HAP-1 (cell line): ENCODE results near the gene HSFX2.
"Not testable (repeated sequence)": the region's sequence is repeated elsewhere in the genome, so short reads cannot be mapped to it uniquely, and the experiment has no call there.

Experiments
- DNase-seq, 2 experiments: peaks; one replicate each; pipeline ENCODE4 v3.0.0-alpha.2; 2016 to 2020; ENCODE audit warnings: low spot score in 2 of 2
- H3K27me3 ChIP-seq: fragments of 250-450 bp; sonication (Bioruptor Pico); 2 replicates; pipeline ENCODE4 v1.5.1; 2020; ENCODE audit warnings: low read depth, mild to moderate bottlenecking, moderate library complexity
- H3K36me3 ChIP-seq: fragments of 250-450 bp; sonication (Bioruptor Pico); replicated peaks from 2 replicates; pipeline ENCODE4 v1.5.1; 2020; ENCODE audit warnings: mild to moderate bottlenecking
- H3K4me1 ChIP-seq: fragments of 250-450 bp; sonication (Bioruptor Pico); 2 replicates; pipeline ENCODE4 v1.5.1; 2020; ENCODE audit warnings: mild to moderate bottlenecking
- H3K4me3 ChIP-seq: fragments of 250-450 bp; sonication (Bioruptor Pico); 2 replicates; pipeline ENCODE4 v1.5.1; 2020; ENCODE audit warnings: mild to moderate bottlenecking, moderate library complexity
- H3K9me3 ChIP-seq: fragments of 250-450 bp; sonication (Bioruptor Pico); 2 replicates; pipeline ENCODE4 v1.5.1; 2020; ENCODE audit warnings: mild to moderate bottlenecking, moderate library complexity
- in situ Hi-C: fragments of 300-500 bp; cut with MboI; formaldehyde crosslinking; loops from 3 replicates; pipeline ENCODE4 v1.14.3; 2020; ENCODE audit warnings: low sequenced_read_pairs, inconsistent platforms, mixed read lengths

Gene HSFX2

GRCh38 chrX:149571770-149572169, 23.3 kb downstream of the HSFX2 start:
- Histone ChIP-seq H3K4me3 (no peak overlapping the region), H3K27me3 (no peaks in the 10 kb centered on the region), H3K4me1 (peaks cover 16% of the 10 kb centered on the region), H3K9me3 (no peaks in the 10 kb centered on the region), H3K36me3 (no peaks in the 10 kb centered on the region)
- peak; percentile 28 to 70 for DNase-seq
- in situ Hi-C loops = no loop called here

DNA sequence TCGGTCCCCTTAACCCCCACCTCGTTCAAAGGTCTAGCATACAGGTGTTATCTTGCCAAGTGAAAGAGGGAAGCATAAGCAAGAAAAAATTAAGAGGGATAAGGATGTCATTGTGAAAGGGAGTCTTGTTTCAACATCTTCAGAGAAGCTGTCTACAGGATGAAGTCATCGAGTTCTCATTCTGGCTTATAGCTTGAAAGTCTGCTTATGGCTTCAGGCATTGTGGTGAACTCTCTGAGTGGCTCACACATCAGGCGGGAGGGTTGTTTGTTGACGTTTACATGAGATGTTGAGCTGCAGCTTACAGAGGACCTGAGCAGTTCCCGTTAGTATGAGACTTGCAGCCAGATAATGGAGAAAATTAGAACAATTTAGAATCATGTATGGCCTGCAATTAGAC, 24.4 kb downstream of the HSFX2 start:
- DNase-seq = no peak
- in situ Hi-C loops = no loop called here
- peaks cover 16% of the 10 kb centered on the region for H3K4me1 ChIP-seq
- no peak overlapping the region for H3K4me3 ChIP-seq
- H3K27me3 ChIP-seq = no peaks in the 10 kb centered on the region
- H3K9me3 ChIP-seq = no peaks in the 10 kb centered on the region
- H3K36me3 ChIP-seq = no peaks in the 10 kb centered on the region

- H3K9me3 ChIP-seq = no peaks in the 10 kb centered on the region
- peaks cover 16% of the 10 kb centered on the region for H3K4me1 ChIP-seq
- in situ Hi-C loops = no loop called here
- H3K27me3 ChIP-seq = no peaks in the 10 kb centered on the region
- H3K36me3 ChIP-seq = no peaks in the 10 kb centered on the region
- DNase-seq = no peak
- H3K4me3 ChIP-seq = no peak overlapping the region
Measured at GRCh38 chrX:149569770-149570169, 25.3 kb downstream of the HSFX2 start.

GRCh38 chrX:149568701-149569296, 26.3 kb downstream of the HSFX2 start:
- DNase-seq = no peak
- Histone ChIP-seq H3K4me3 (no peak overlapping the region), H3K4me1 (peaks cover 16% of the 10 kb centered on the region), H3K9me3 (no peaks in the 10 kb centered on the region), H3K36me3 (no peaks in the 10 kb centered on the region), H3K27me3 (no peaks in the 10 kb centered on the region)
- in situ Hi-C loops = no loop called here

- DNase-seq = no peak
- no peaks in the 10 kb centered on the region for H3K36me3 ChIP-seq
- H3K4me1 ChIP-seq = peaks cover 16% of the 10 kb centered on the region
- H3K4me3 ChIP-seq = no peak overlapping the region
- H3K27me3 ChIP-seq = no peaks in the 10 kb centered on the region
- H3K9me3 ChIP-seq = no peaks in the 10 kb centered on the region
- in situ Hi-C loops = no loop called here
Measured at GRCh38 chrX:149567621-149568417, 27.3 kb downstream of the HSFX2 start.

DNA sequence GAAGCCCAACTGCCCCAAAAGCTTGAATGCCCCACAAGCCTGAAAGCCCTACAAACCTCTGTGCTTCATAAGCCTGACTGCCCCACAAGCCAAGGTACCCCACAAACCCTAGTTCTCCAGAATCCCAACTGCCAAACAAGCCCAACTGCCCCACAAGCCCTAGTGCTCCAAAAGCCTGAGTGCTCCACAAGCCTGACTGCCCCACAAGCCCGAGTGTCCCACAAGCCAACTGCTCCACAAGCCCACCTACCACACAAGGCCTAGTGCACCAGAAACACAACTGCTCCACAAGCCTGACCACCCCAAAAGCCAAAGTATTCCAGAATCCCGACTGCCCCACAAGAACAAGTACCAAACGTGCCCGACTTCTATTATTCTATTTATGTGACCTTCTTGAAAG, 31.8 kb downstream of the HSFX2 start:
- no peak overlapping the region for H3K4me3 ChIP-seq
- H3K9me3 ChIP-seq = no peaks in the 10 kb centered on the region
- in situ Hi-C loops = no loop called here
- H3K4me1 ChIP-seq = no peaks in the 10 kb centered on the region
- no peak for DNase-seq
- no peaks in the 10 kb centered on the region for H3K27me3 ChIP-seq
- H3K36me3 ChIP-seq = no peaks in the 10 kb centered on the region

GRCh38 chrX:149555251-149555650, 39.9 kb downstream of the HSFX2 start:
- H3K9me3 ChIP-seq, DNase-seq, H3K4me3 ChIP-seq, H3K4me1 ChIP-seq, in situ Hi-C loops, H3K27me3 ChIP-seq, H3K36me3 ChIP-seq: not testable (repeated sequence)

DNA sequence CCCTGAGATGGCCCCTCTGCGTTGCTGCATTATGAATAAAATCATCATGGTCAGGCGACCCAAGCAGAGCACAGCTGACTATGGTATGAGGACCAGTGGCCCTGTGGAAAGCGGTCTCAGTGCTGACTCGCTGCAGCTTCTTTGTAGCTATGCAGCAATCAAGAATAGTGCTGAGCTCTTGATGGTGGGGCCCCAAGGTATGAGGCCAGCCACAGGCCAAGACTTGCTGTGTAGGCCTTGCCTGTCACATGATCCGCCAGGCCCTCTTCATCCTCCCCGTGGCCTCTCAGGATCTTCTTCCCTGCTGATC, 43.2 kb downstream of the HSFX2 start:
- H3K4me1 ChIP-seq, in situ Hi-C loops, H3K27me3 ChIP-seq, H3K9me3 ChIP-seq, H3K4me3 ChIP-seq, H3K36me3 ChIP-seq, DNase-seq: not testable (repeated sequence)

DNA sequence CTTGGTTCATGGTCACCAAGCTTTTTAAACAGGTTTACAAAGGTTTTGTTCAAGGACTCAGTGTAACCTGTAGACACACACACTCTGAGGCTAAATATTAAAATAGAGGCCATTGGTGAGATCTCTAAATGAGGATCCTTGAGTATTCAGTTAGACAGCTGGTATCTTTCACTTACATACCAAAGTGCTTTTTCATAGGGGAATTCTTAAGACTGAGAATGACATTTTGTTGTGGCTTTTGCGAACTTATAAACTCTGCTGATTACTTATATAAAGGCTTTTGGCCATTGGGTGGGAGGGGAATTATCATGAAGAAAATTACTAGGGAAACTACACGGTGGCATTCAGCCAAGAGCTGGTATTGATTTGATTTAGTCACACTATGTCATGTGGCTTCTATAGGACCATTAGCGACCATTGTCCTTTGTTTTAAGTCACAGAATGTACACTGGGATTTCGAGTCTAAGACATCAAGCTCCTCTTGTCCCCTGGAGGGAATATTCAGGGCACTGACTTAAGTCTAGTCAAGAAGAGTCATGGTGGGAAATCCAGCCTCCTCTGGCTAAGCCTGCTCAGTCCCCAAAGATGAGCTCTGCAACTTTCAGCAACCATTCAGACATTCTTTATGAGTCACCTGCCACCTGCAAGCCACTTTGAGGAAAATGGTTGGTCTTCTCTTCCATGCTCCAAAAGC, 43.7 kb downstream of the HSFX2 start:
- in situ Hi-C loops, DNase-seq, H3K9me3 ChIP-seq, H3K4me1 ChIP-seq, H3K27me3 ChIP-seq, H3K4me3 ChIP-seq, H3K36me3 ChIP-seq: not testable (repeated sequence)

DNA sequence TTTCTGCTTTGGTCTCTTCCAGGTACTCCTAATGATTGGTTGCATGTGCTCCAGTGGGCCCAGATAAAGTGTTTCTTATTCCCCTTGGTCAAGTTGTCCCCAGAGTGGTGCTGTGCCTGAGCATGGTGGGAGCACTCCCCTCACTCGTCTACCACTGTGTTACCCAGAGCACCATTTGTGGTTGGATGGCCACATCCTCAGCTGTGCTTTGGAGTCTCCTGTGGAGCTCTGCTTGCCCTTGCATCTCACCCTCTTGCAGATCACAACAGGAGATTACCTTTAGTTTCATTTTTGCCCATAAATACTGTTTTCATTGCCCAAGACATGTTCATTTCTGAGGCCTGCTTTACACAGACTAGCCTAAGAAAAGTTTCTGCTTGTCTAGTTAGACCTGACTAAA, 44.7 kb downstream of the HSFX2 start:
- in situ Hi-C loops, DNase-seq, H3K4me3 ChIP-seq, H3K36me3 ChIP-seq, H3K4me1 ChIP-seq, H3K27me3 ChIP-seq, H3K9me3 ChIP-seq: not testable (repeated sequence)

DNA sequence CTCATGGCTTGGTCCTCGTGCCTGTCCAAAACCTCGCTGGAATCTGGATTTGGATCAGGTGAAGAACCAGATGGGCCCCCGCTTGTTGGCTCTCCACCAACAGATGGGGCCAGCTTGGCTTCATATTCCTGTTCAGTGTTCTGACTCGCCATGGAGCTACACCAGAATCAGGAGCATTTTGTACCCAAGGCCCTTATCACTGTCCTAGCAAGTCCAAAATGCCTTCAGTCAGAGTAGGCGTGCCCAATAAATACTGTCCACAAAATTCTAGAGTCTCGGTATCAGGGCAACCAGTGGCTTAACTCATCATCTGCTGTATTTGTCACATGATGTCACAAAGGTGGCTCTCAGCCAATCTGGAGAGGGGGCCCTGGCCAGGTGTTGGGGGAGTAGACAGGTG, 45.4 kb downstream of the HSFX2 start, which contains the start of gene HSFX3:
Gene HSFX3 (minus strand): TSS at position 224 of the 400 bp plus-strand sequence. CDS start 72 bp downstream, at position 152.
- H3K9me3 ChIP-seq, H3K36me3 ChIP-seq, DNase-seq, in situ Hi-C loops, H3K4me1 ChIP-seq, H3K27me3 ChIP-seq, H3K4me3 ChIP-seq: not testable (repeated sequence)

- H3K4me1 ChIP-seq, H3K9me3 ChIP-seq, in situ Hi-C loops, DNase-seq, H3K36me3 ChIP-seq, H3K4me3 ChIP-seq, H3K27me3 ChIP-seq: not testable (repeated sequence)
Measured at GRCh38 chrX:149547782-149548181, 47.3 kb downstream of the HSFX2 start.

GRCh38 chrX:149546962-149547361, 48.2 kb downstream of the HSFX2 start:
- H3K27me3 ChIP-seq, H3K9me3 ChIP-seq, H3K4me3 ChIP-seq, H3K4me1 ChIP-seq, in situ Hi-C loops, H3K36me3 ChIP-seq, DNase-seq: not testable (repeated sequence)
